ENCODE results near the gene IGFALS. TPM values are rescaled to one million over a fixed set of nuclear protein-coding genes. Genes with fewer than 3 reads are reported as not detected.

Gene IGFALS
- total RNA-seq, 2 donors from 2014 or later = not detected

GRCh38 chr16:1782408-1783264 lies 10.9 kb downstream of the IGFALS start, which contains the start of the genes NUBP2 and SPSB3:
Gene NUBP2 (plus strand): TSS chr16:1782960. CDS start chr16:1783021, 61 bp downstream.
Gene SPSB3 (minus strand): TSS chr16:1782571. CDS start chr16:1781483, 1,088 bp downstream.
- Histone ChIP-seq H3K36me3 (peaks cover 24% of the 10 kb centered on the region), H3K4me3 (peak within 1 kb of the TSS; percentile 76 to 78), H3K9me3 (no peaks in the 10 kb centered on the region), H3K4me1 (peaks cover 0 to 48% of the 10 kb centered on the region in 2 donors), H3K27me3 (no peaks in the 10 kb centered on the region), H3K27ac (peak within 1 kb of the TSS; percentile 79 to 84)
- no peak for TF ChIP-seq CTCF (IDR thresholded peaks at IDR 0.05)
- DNase-seq (ENCODE audit: low spot score) = peak; percentile 100

- peaks cover 27% of the 10 kb centered on the region for H3K36me3 ChIP-seq
- DNase-seq (ENCODE audit: low spot score) = no peak
- TF ChIP-seq CTCF (IDR thresholded peaks at IDR 0.05) = no peak
- no peaks in the 10 kb centered on the region for H3K9me3 ChIP-seq
- H3K4me1 ChIP-seq = peaks cover 0 to 48% of the 10 kb centered on the region in 2 donors
- peak overlapping the region; percentile 75 to 76 for H3K4me3 ChIP-seq
- H3K27me3 ChIP-seq = no peaks in the 10 kb centered on the region
- H3K27ac ChIP-seq = peak overlapping the region; percentile 79 to 84
Measured at GRCh38 chr16:1781758-1782407, 11.6 kb downstream of the IGFALS start.

- DNase-seq (ENCODE audit: low spot score) = no peak
- Histone ChIP-seq H3K9me3 (no peaks in the 10 kb centered on the region), H3K4me3 (peak overlapping the region; percentile 75 to 76), H3K27ac (peak overlapping the region in 1 of 2 donors; percentile 79), H3K36me3 (peaks cover 29% of the 10 kb centered on the region), H3K4me1 (peaks cover 0 to 48% of the 10 kb centered on the region in 2 donors), H3K27me3 (no peaks in the 10 kb centered on the region)
- no peak for TF ChIP-seq CTCF (IDR thresholded peaks at IDR 0.05)
Measured at GRCh38 chr16:1781254-1781653, 12.3 kb downstream of the IGFALS start.

GRCh38 chr16:1780677-1781072 lies 12.8 kb downstream of the IGFALS start:
- H3K36me3 ChIP-seq = peaks cover 34% of the 10 kb centered on the region
- no peaks in the 10 kb centered on the region for H3K9me3 ChIP-seq
- H3K27ac ChIP-seq = no peak overlapping the region
- no peak for DNase-seq (ENCODE audit: low spot score)
- H3K4me1 ChIP-seq = peaks cover 0 to 48% of the 10 kb centered on the region in 2 donors
- TF ChIP-seq CTCF (IDR thresholded peaks at IDR 0.05) = no peak
- H3K27me3 ChIP-seq = no peaks in the 10 kb centered on the region
- H3K4me3 ChIP-seq = no peak overlapping the region

- Histone ChIP-seq H3K27me3 (no peaks in the 10 kb centered on the region), H3K4me1 (peaks cover 0 to 41% of the 10 kb centered on the region in 2 donors), H3K4me3 (no peak overlapping the region), H3K9me3 (no peaks in the 10 kb centered on the region), H3K27ac (no peak overlapping the region), H3K36me3 (peaks cover 37% of the 10 kb centered on the region)
- DNase-seq (ENCODE audit: low spot score) = no peak
- no peak for TF ChIP-seq CTCF (IDR thresholded peaks at IDR 0.05)
Measured at GRCh38 chr16:1779741-1780676, 13.5 kb downstream of the IGFALS start.

All from right atrium auricular region (tissue), 2 donors.